NT2/D1 (cell line): ENCODE measurements around the gene ZNF592.

Source experiments
- SUZ12 ChIP-seq: IDR thresholded peaks from 2 replicates; pipeline ENCODE4 v1.6.1; 2011; ENCODE audit not compliant: insufficient read length, insufficient read depth; ENCODE audit errors: extremely low read depth
- YY1 ChIP-seq: IDR thresholded peaks from 2 replicates; pipeline ENCODE4 v1.6.1; 2011; ENCODE audit not compliant: insufficient read length, insufficient read depth
- ZNF274 ChIP-seq: IDR thresholded peaks from 2 replicates; pipeline ENCODE4 v1.6.1; 2011; ENCODE audit warnings: mild to moderate bottlenecking, low read depth, low read length

- TF ChIP-seq SUZ12 = no peak
- TF ChIP-seq YY1 = no peak
- TF ChIP-seq ZNF274 = no peak
These were observed 99.0 kb downstream of the ZNF592 start for GRCh38 chr15:84847382-84847781.
